Measurements from ENCODE around the gene ZFR2.

ZFR2 gene

GRCh38 chr19:3837922-3838321 lies 30.9 kb downstream of the ZFR2 start:
- DNase-seq (ENCODE audit: low read depth): no peak
- no peak overlapping the region for H3K4me3 ChIP-seq (ENCODE audit: low read depth, low read length)
- TF ChIP-seq CTCF (conservative IDR thresholded peaks at IDR 0.05; ENCODE audit: low read depth, low read length): no peak

GRCh38 chr19:3837332-3837731 lies 31.5 kb downstream of the ZFR2 start:
- no peak for DNase-seq (ENCODE audit: low read depth)
- no peak for TF ChIP-seq CTCF (conservative IDR thresholded peaks at IDR 0.05; ENCODE audit: low read depth, low read length)
- no peak overlapping the region for H3K4me3 ChIP-seq (ENCODE audit: low read depth, low read length)

- no peak overlapping the region for H3K4me3 ChIP-seq (ENCODE audit: low read depth, low read length)
- TF ChIP-seq CTCF (conservative IDR thresholded peaks at IDR 0.05; ENCODE audit: low read depth, low read length): no peak
- DNase-seq (ENCODE audit: low read depth): no peak
These were observed 32.0 kb downstream of the ZFR2 start for GRCh38 chr19:3836887-3837286.

GRCh38 chr19:3835055-3835435 lies 33.8 kb downstream of the ZFR2 start:
- no peak for DNase-seq (ENCODE audit: low read depth)
- no peak overlapping the region for H3K4me3 ChIP-seq (ENCODE audit: low read depth, low read length)
- no peak for TF ChIP-seq CTCF (conservative IDR thresholded peaks at IDR 0.05; ENCODE audit: low read depth, low read length)

- DNase-seq (ENCODE audit: low read depth): no peak
- TF ChIP-seq CTCF (conservative IDR thresholded peaks at IDR 0.05; ENCODE audit: low read depth, low read length): no peak
- no peak overlapping the region for H3K4me3 ChIP-seq (ENCODE audit: low read depth, low read length)
These were observed 34.3 kb downstream of the ZFR2 start for GRCh38 chr19:3834349-3835054.

- TF ChIP-seq CTCF (conservative IDR thresholded peaks at IDR 0.05; ENCODE audit: low read depth, low read length): no peak
- H3K4me3 ChIP-seq (ENCODE audit: low read depth, low read length): no peak overlapping the region
- no peak for DNase-seq (ENCODE audit: low read depth)
These were observed 35.1 kb downstream of the ZFR2 start for GRCh38 chr19:3833578-3834348.

GRCh38 chr19:3832001-3832400 lies 36.8 kb downstream of the ZFR2 start:
- no peak for TF ChIP-seq CTCF (conservative IDR thresholded peaks at IDR 0.05; ENCODE audit: low read depth, low read length)
- H3K4me3 ChIP-seq (ENCODE audit: low read depth, low read length): no peak overlapping the region
- DNase-seq (ENCODE audit: low read depth): no peak
